HEK293 (cell line): ENCODE data around the gene SNAPC4.

Source experiments
- CTCF ChIA-PET: fragments of 350-600 bp; formaldehyde crosslinking; extraction: SDS; loops from one replicate; lab custom pipeline; 2021; ENCODE audit warnings: antibody characterized with exemption; lab: Yijun Ruan, JAX
- POLR2A ChIA-PET: fragments of 300-600 bp; formaldehyde crosslinking; extraction: SDS; loops from one replicate; lab custom pipeline; 2020; ENCODE audit warnings: antibody characterized with exemption, inconsistent platforms; lab: Yijun Ruan, JAX
- H3K27ac ChIP-seq: fragments of 200-500 bp; sonication (Bioruptor generic); 2 replicates; pipeline ENCODE4 v1.5.1; 2014; ENCODE audit warnings: low read depth, low read length, control low read depth, inconsistent platforms; ENCODE audit errors: extremely low read depth
- H3K36me3 ChIP-seq, 2 experiments: fragments of 200-500 bp in 1 of 2; sonication (Bioruptor generic) in 1 of 2; 1 replicate in 1 of 2; 2 replicates in 1 of 2; pipeline ENCODE4 v1.5.1; 2014 to 2017; ENCODE audit warnings: inconsistent platforms in 2 of 2, low read length in 2 of 2; ENCODE audit not compliant: control insufficient read depth in 2 of 2, insufficient read depth in 1 of 2
- H3K4me1 ChIP-seq: fragments of 200-500 bp; sonication (Bioruptor generic); 2 replicates; pipeline ENCODE4 v1.5.1; 2014; ENCODE audit warnings: mild to moderate bottlenecking, low read length, inconsistent platforms; ENCODE audit not compliant: control insufficient read depth, insufficient read depth
- H3K4me3 ChIP-seq: 2 replicates; pipeline ENCODE4 v1.5.1; 2011; ENCODE audit warnings: low read depth, mild to moderate bottlenecking, control low read depth, low read length, moderate library complexity
- H3K9me3 ChIP-seq: fragments of 200-500 bp; sonication (Bioruptor generic); 2 replicates; pipeline ENCODE4 v1.5.1; 2014; ENCODE audit warnings: low read depth, low read length, inconsistent platforms; ENCODE audit not compliant: control insufficient read depth, insufficient read depth
- AEBP2 ChIP-seq: fragments of 450-650 bp; formaldehyde crosslinking; IDR thresholded peaks from 2 replicates; pipeline ENCODE4 v1.5.1; 2016; ENCODE audit warnings: missing biosample characterization, missing genetic modification characterization, borderline replicate concordance
- BCL11A ChIP-seq: fragments of 450-650 bp; formaldehyde crosslinking; IDR thresholded peaks from 2 replicates; pipeline ENCODE4 v1.5.1; 2016; ENCODE audit warnings: low read depth, missing biosample characterization, missing genetic modification characterization
- BCL6B ChIP-seq: fragments of 450-650 bp; formaldehyde crosslinking; IDR thresholded peaks from 2 replicates; pipeline ENCODE4 v1.5.1; 2017; ENCODE audit warnings: missing biosample characterization, missing genetic modification characterization
- REST ChIP-seq: fragments of 450-650 bp; formaldehyde crosslinking; IDR thresholded peaks from 2 replicates; pipeline ENCODE4 v1.5.1; 2016; ENCODE audit warnings: missing biosample characterization, missing genetic modification characterization
- WT1 ChIP-seq: fragments of 450-650 bp; formaldehyde crosslinking; IDR thresholded peaks from 2 replicates; pipeline ENCODE4 v1.5.1; 2016; ENCODE audit warnings: missing biosample characterization, missing genetic modification characterization
- ZIC2 ChIP-seq: fragments of 450-650 bp; formaldehyde crosslinking; IDR thresholded peaks from 2 replicates; pipeline ENCODE4 v1.5.1; 2016; ENCODE audit warnings: missing biosample characterization, missing genetic modification characterization
- ZNF10 ChIP-seq: fragments of 450-650 bp; formaldehyde crosslinking; IDR thresholded peaks from 2 replicates; pipeline ENCODE4 v1.5.1; 2017; ENCODE audit warnings: missing biosample characterization, missing genetic modification characterization
- ZNF169 ChIP-seq: fragments of 450-650 bp; formaldehyde crosslinking; IDR thresholded peaks from 2 replicates; pipeline ENCODE4 v1.5.1; 2016; ENCODE audit warnings: missing biosample characterization, missing genetic modification characterization
- ZNF19 ChIP-seq: fragments of 450-650 bp; formaldehyde crosslinking; IDR thresholded peaks from 2 replicates; pipeline ENCODE4; 2016; ENCODE audit warnings: missing biosample characterization, missing genetic modification characterization, low read depth
- ZNF2 ChIP-seq: fragments of 450-650 bp; formaldehyde crosslinking; IDR thresholded peaks from 2 replicates; pipeline ENCODE4 v1.5.1; 2016; ENCODE audit warnings: missing biosample characterization, missing genetic modification characterization
- ZNF221 ChIP-seq: fragments of 450-650 bp; formaldehyde crosslinking; IDR thresholded peaks from 2 replicates; pipeline ENCODE4 v1.5.1; 2017; ENCODE audit warnings: missing biosample characterization, missing genetic modification characterization, borderline replicate concordance
- ZNF335 ChIP-seq: fragments of 450-650 bp; formaldehyde crosslinking; conservative IDR thresholded peaks from 2 replicates; pipeline ENCODE4 v1.5.1; 2016; ENCODE audit warnings: missing biosample characterization, missing genetic modification characterization
- ZNF426 ChIP-seq: fragments of 450-650 bp; formaldehyde crosslinking; IDR thresholded peaks from 2 replicates; pipeline ENCODE4 v1.5.1; 2017; ENCODE audit warnings: missing biosample characterization, missing genetic modification characterization, mild to moderate bottlenecking, inconsistent platforms, moderate library complexity
- ZNF624 ChIP-seq: fragments of 450-650 bp; formaldehyde crosslinking; IDR thresholded peaks from 2 replicates; pipeline ENCODE4 v1.5.1; 2017; ENCODE audit warnings: missing biosample characterization, missing genetic modification characterization
- ZNF626 ChIP-seq: fragments of 450-650 bp; sonication (Bioruptor Pico); formaldehyde crosslinking; IDR thresholded peaks from 2 replicates; pipeline ENCODE4 v1.5.1; 2018; ENCODE audit warnings: missing biosample characterization, missing genetic modification characterization, inconsistent platforms
- ZNF629 ChIP-seq: fragments of 450-650 bp; formaldehyde crosslinking; IDR thresholded peaks from 2 replicates; pipeline ENCODE4 v1.5.1; 2017; ENCODE audit warnings: missing biosample characterization, missing genetic modification characterization
- ZNF645 ChIP-seq: fragments of 450-650 bp; formaldehyde crosslinking; IDR thresholded peaks from 2 replicates; pipeline ENCODE4; 2016; ENCODE audit warnings: missing biosample characterization, missing genetic modification characterization
- ZNF660 ChIP-seq: fragments of 450-650 bp; IDR thresholded peaks from 2 replicates; pipeline ENCODE4 v1.5.1; 2018; ENCODE audit warnings: missing biosample characterization, mild to moderate bottlenecking, missing genetic modification characterization
- ZNF664 ChIP-seq: fragments of 450-650 bp; formaldehyde crosslinking; IDR thresholded peaks from 2 replicates; pipeline ENCODE4 v1.5.1; 2016; ENCODE audit warnings: missing biosample characterization, missing genetic modification characterization
- ZNF677 ChIP-seq: fragments of 450-650 bp; IDR thresholded peaks from 2 replicates; pipeline ENCODE4 v1.5.0; 2018; ENCODE audit warnings: missing biosample characterization, mild to moderate bottlenecking, missing genetic modification characterization, moderate library complexity

Gene SNAPC4

GRCh38 chr9:136399176-136400037 is 563 bp downstream of the SNAPC4 start (continued):
- peak; percentile 89 for TF ChIP-seq ZNF335

GRCh38 chr9:136398286-136398685 is 1.7 kb downstream of the SNAPC4 start:
- ChIA-PET CTCF (interaction anchor here (0.6 to 3.3 kb wide), 4 partner anchors 10 to 77 kb away, joined by 3 to 13 read pairs (median 4); no protein-coding TSS in a partner anchor), POLR2A (interaction anchor here (0.7 to 1.1 kb wide), 3 partner anchors 9 to 36 kb away, joined by 4 to 8 read pairs (median 4); no protein-coding TSS in a partner anchor)
- no peaks in the 10 kb centered on the region for H3K4me1 ChIP-seq
- no peak overlapping the region; the same call in 1 of the 2 replicates for H3K27ac ChIP-seq
- TF ChIP-seq ZNF624 (no peak), ZNF664 (tag by site-specific recombination) (no peak), ZNF221 (tag by site-specific recombination) (no peak), ZNF169 (tag by site-specific recombination) (no peak), ZNF10 (no peak), ZNF19 (tag by site-specific recombination) (no peak), ZNF677 (tag by site-specific recombination) (no peak), ZNF645 (tag by site-specific recombination) (no peak), BCL11A (tag by site-specific recombination) (no peak), ZNF2 (tag by site-specific recombination) (no peak), ZNF660 (tag by site-specific recombination) (no peak), REST (tag by site-specific recombination) (no peak), AEBP2 (no peak), ZNF626 (tag by site-specific recombination) (no peak), ZIC2 (tag by site-specific recombination) (no peak), ZNF629 (tag by site-specific recombination) (no peak), WT1 (no peak), ZNF426 (tag by site-specific recombination) (no peak), BCL6B (tag by site-specific recombination) (no peak)
- TF ChIP-seq, all 188 proteins: peak for 0
- peaks cover 10 to 73% of the 10 kb centered on the region in 2 experiments for H3K36me3 ChIP-seq
- no peaks in the 10 kb centered on the region for H3K9me3 ChIP-seq
- no peak overlapping the region; the same call in 1 of the 2 replicates for H3K4me3 ChIP-seq
